Mesodermal cell (in vitro differentiated cells): ENCODE data around the gene ADIRF.
"Not testable (repeated sequence)": the region's sequence is repeated elsewhere in the genome, so short reads cannot be mapped to it uniquely, and the experiment has no call there.

Experiments used
- H3K27ac ChIP-seq: 2 replicates; pipeline ENCODE4 v1.7.0; 2013; ENCODE audit warnings: mild to moderate bottlenecking, low read depth, low read length, moderate library complexity; ENCODE audit not compliant: severe bottlenecking
- H3K36me3 ChIP-seq: 2 replicates; pipeline ENCODE4 v1.7.1; 2013; ENCODE audit warnings: mild to moderate bottlenecking, low read length, moderate library complexity; ENCODE audit not compliant: control insufficient read depth, insufficient read depth
- H3K4me1 ChIP-seq: one replicate; pipeline ENCODE4 v1.7.1; 2013; ENCODE audit warnings: mild to moderate bottlenecking, low read length; ENCODE audit not compliant: insufficient read depth, control insufficient read depth, poor library complexity, severe bottlenecking
- H3K4me3 ChIP-seq: 2 replicates; pipeline ENCODE4 v1.7.0; 2013; ENCODE audit warnings: low read length, control low read depth, mild to moderate bottlenecking; ENCODE audit not compliant: insufficient read depth, poor library complexity, severe bottlenecking; ENCODE audit errors: extremely low read depth
- H3K9me3 ChIP-seq: 2 replicates; pipeline ENCODE4 v1.7.1; 2013; ENCODE audit warnings: mild to moderate bottlenecking, low read length, moderate library complexity; ENCODE audit not compliant: control insufficient read depth
- WGBS, 2 experiments: methylation state at CpG; one replicate each; pipeline ENCODE4 v1.1.5; 2013; ENCODE audit warnings: missing lambda C conversion rate in 2 of 2; ENCODE audit not compliant: insufficient coverage in 2 of 2; 5-methylcytosine and 5-hydroxymethylcytosine counted together

Gene ADIRF

GRCh38 chr10:86940076-86940475 lies 28.2 kb upstream of the ADIRF start:
- H3K36me3 ChIP-seq, H3K27ac ChIP-seq, H3K9me3 ChIP-seq, H3K4me3 ChIP-seq: not testable (repeated sequence)
- H3K4me1 ChIP-seq, result peaks cover 12% of the 10 kb centered on the region
- 91 to 98% methylated on average over 10 of the region's 16 CpGs for WGBS, 2 experiments

GRCh38 chr10:86940677-86941076 lies 27.6 kb upstream of the ADIRF start:
- Histone ChIP-seq H3K27ac (no peak overlapping the region), H3K9me3 (no peaks in the 10 kb centered on the region), H3K4me1 (peaks cover 12% of the 10 kb centered on the region), H3K36me3 (peaks cover 7% of the 10 kb centered on the region), H3K4me3 (no peak overlapping the region)
- 98 to 100% methylated on average over 3 to 4 of the region's 6 CpGs for WGBS, 2 experiments

GRCh38 chr10:86941426-86941825 lies 26.9 kb upstream of the ADIRF start:
- Histone ChIP-seq H3K9me3 (no peaks in the 10 kb centered on the region), H3K4me1 (peaks cover 11% of the 10 kb centered on the region), H3K36me3 (peaks cover 3% of the 10 kb centered on the region), H3K4me3 (no peak overlapping the region), H3K27ac (no peak overlapping the region)
- 100% methylated on average over 1 of the region's 2 CpGs; no CpG with 5 or more reads in 1 of the 2 experiments for WGBS, 2 experiments

- Histone ChIP-seq H3K36me3 (peaks cover 3% of the 10 kb centered on the region), H3K4me3 (no peak overlapping the region), H3K4me1 (peaks cover 5% of the 10 kb centered on the region), H3K27ac (no peak overlapping the region), H3K9me3 (no peaks in the 10 kb centered on the region)
- WGBS, 2 experiments, result 85 to 93% methylated on average over 8 to 13 of the region's 14 CpGs
These were observed 26.3 kb upstream of the ADIRF start for GRCh38 chr10:86941991-86942421.

- no peaks in the 10 kb centered on the region for H3K9me3 ChIP-seq
- WGBS, 2 experiments, result 95 to 96% methylated on average over 87 to 92 of the region's 94 CpGs
These were observed 25.6 kb upstream of the ADIRF start for GRCh38 chr10:86942441-86943315.

GRCh38 chr10:86943316-86944030 lies 24.8 kb upstream of the ADIRF start:
- no peak overlapping the region for H3K27ac ChIP-seq
- no peak overlapping the region for H3K4me3 ChIP-seq
- peaks cover 4% of the 10 kb centered on the region for H3K4me1 ChIP-seq
- H3K9me3 ChIP-seq, result no peaks in the 10 kb centered on the region
- no peaks in the 10 kb centered on the region for H3K36me3 ChIP-seq
- WGBS, 2 experiments, result 94 to 97% methylated on average over 30 of the region's 30 CpGs

More at GRCh38 chr10:86942441-86943315, 25.6 kb upstream of the ADIRF start:
- H3K4me3 ChIP-seq, result no peak overlapping the region
- peaks cover 4% of the 10 kb centered on the region for H3K4me1 ChIP-seq
- H3K27ac ChIP-seq, result no peak overlapping the region
- no peaks in the 10 kb centered on the region for H3K36me3 ChIP-seq

- H3K9me3 ChIP-seq, result no peaks in the 10 kb centered on the region
- H3K4me3 ChIP-seq, result no peak overlapping the region
- 85 to 94% methylated on average over 4 of the region's 4 CpGs for WGBS, 2 experiments
- no peak overlapping the region for H3K27ac ChIP-seq
- H3K4me1 ChIP-seq, result peaks cover 4% of the 10 kb centered on the region
- no peaks in the 10 kb centered on the region for H3K36me3 ChIP-seq
These were observed 24.3 kb upstream of the ADIRF start for GRCh38 chr10:86944031-86944419.

- no peaks in the 10 kb centered on the region for H3K9me3 ChIP-seq
- peaks cover 4% of the 10 kb centered on the region for H3K4me1 ChIP-seq
- no peak overlapping the region for H3K27ac ChIP-seq
- no peaks in the 10 kb centered on the region for H3K36me3 ChIP-seq
- H3K4me3 ChIP-seq, result no peak overlapping the region
These were observed 23.8 kb upstream of the ADIRF start for GRCh38 chr10:86944471-86944870.

- WGBS, 2 experiments, result 100% methylated on average over 3 of the region's 3 CpGs
- H3K4me3 ChIP-seq, result no peak overlapping the region
These were observed 23.4 kb upstream of the ADIRF start for GRCh38 chr10:86944907-86945306.

GRCh38 chr10:86945361-86946212 lies 22.7 kb upstream of the ADIRF start:
- Histone ChIP-seq H3K4me1 (peaks cover 4% of the 10 kb centered on the region), H3K27ac (no peak overlapping the region), H3K4me3 (no peak overlapping the region), H3K36me3 (no peaks in the 10 kb centered on the region), H3K9me3 (no peaks in the 10 kb centered on the region)
- WGBS, 2 experiments, result 69 to 71% methylated on average over 13 to 15 of the region's 18 CpGs

More at GRCh38 chr10:86944907-86945306, 23.4 kb upstream of the ADIRF start:
- peaks cover 4% of the 10 kb centered on the region for H3K4me1 ChIP-seq
- no peaks in the 10 kb centered on the region for H3K36me3 ChIP-seq
- H3K9me3 ChIP-seq, result no peaks in the 10 kb centered on the region
- no peak overlapping the region for H3K27ac ChIP-seq
